Activated naive CD8-positive, alpha-beta T cell treated with anti-CD3 and anti-CD28 coated beads, Interleukin-2, amount 10 ng/mL, durations not matched to agents 7 days and 5 days (primary cell): ENCODE measurements around the gene MUC5AC. TPM values are rescaled to one million over a fixed set of nuclear protein-coding genes. Genes with fewer than 3 reads are reported as not detected.
"Not testable (repeated sequence)": the region's sequence is repeated elsewhere in the genome, so short reads cannot be mapped to it uniquely, and the experiment has no call there.

Experiments used
- ATAC-seq: fragments of 150-1000 bp; cut with Tn5 transposase; one replicate; pipeline ENCODE4 v1.10.0; 2021; ENCODE audit warnings: low read depth, moderate library complexity
- POLR2A ChIA-PET: fragments of 350-600 bp; sonication (Branson Sonifier 250); formaldehyde crosslinking; loops from one replicate; lab custom pipeline; 2021; ENCODE audit warnings: antibody characterized with exemption; lab: Charles Lee
- DNase-seq: peaks from one replicate; pipeline ENCODE4 v3.0.0; 2021
- H3K27ac Mint-ChIP-seq: one replicate; pipeline ENCODE4 v1.8.0; 2022; ENCODE audit warnings: mild to moderate bottlenecking, mixed read lengths
- H3K27me3 Mint-ChIP-seq: one replicate; pipeline ENCODE4 v1.8.0; 2022; ENCODE audit warnings: mild to moderate bottlenecking, moderate library complexity, mixed read lengths
- H3K36me3 Mint-ChIP-seq: one replicate; pipeline ENCODE4 v1.8.0; 2021; ENCODE audit warnings: mild to moderate bottlenecking, mixed read lengths
- H3K4me1 Mint-ChIP-seq: one replicate; pipeline ENCODE4 v1.8.0; 2021; ENCODE audit warnings: mixed read lengths
- H3K4me3 Mint-ChIP-seq: one replicate; pipeline ENCODE4 v1.8.0; 2022; ENCODE audit warnings: mild to moderate bottlenecking, moderate library complexity, mixed read lengths
- H3K9me3 Mint-ChIP-seq: one replicate; pipeline ENCODE4 v1.8.0; 2021; ENCODE audit warnings: mixed read lengths
- total RNA-seq, 2 experiments: library from RNA; stranded (reverse); gene quantifications; one replicate each; pipeline ENCODE4 v1.2.3, GENCODE V29; 2021

MUC5AC gene
- total RNA-seq, 2 experiments from 2014 or later, result not detected

DNA sequence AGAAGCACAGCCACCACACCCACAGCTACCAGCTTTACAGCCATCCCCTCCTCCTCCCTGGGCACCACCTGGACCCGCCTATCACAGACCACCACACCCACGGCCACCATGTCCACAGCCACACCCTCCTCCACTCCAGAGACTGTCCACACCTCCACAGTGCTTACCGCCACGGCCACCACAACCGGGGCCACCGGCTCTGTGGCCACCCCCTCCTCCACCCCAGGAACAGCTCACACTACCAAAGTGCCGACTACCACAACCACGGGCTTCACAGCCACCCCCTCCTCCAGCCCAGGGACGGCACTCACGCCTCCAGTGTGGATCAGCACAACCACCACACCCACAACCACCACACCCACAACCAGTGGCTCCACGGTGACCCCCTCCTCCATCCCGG is 92.7 kb downstream of the MUC5AC start:
- H3K27ac Mint-ChIP-seq, ATAC-seq, H3K36me3 Mint-ChIP-seq, POLR2A ChIA-PET, DNase-seq, H3K4me3 Mint-ChIP-seq, H3K27me3 Mint-ChIP-seq, H3K4me1 Mint-ChIP-seq: not testable (repeated sequence)
- peaks cover 16% of the 10 kb centered on the region for H3K9me3 Mint-ChIP-seq

Other genes with a start within 250 kb of the MUC5AC start
- 10 to 100 TPM; 39.7 to 47.9 TPM for gene CHID1, start 247.1 kb upstream of the MUC5AC start, total RNA-seq
- gene AP2A2, start 232.1 kb upstream of the MUC5AC start, total RNA-seq, result 10 to 100 TPM; 49.1 to 52.1 TPM
- not detected for gene MUC6, start 121.2 kb upstream of the MUC5AC start, total RNA-seq
- gene MUC2, start 83.1 kb upstream of the MUC5AC start, total RNA-seq, result not detected
- gene MUC5B, start 65.1 kb downstream of the MUC5AC start, total RNA-seq, result not detected
- 10 to 100 TPM; 36.7 to 37.5 TPM for gene TOLLIP, start 151.7 kb downstream of the MUC5AC start, total RNA-seq
- gene BRSK2, start 232.0 kb downstream of the MUC5AC start, total RNA-seq, result under 1 TPM; 0.36 to 0.37 TPM